ENCODE measurements around the gene ZNF592.

The ZNF592 gene

GRCh38 chr15:84852212-84852611 lies 103.8 kb downstream of the ZNF592 start:
- TF ChIP-seq CTCF (IDR thresholded peaks at IDR 0.05; ENCODE audit: borderline replicate concordance, insufficient read depth, low read depth, low read length), result no peak
- no peak overlapping the region for H3K4me3 ChIP-seq (ENCODE audit: low read depth, low read length)

- no peak for TF ChIP-seq CTCF (IDR thresholded peaks at IDR 0.05; ENCODE audit: borderline replicate concordance, insufficient read depth, low read depth, low read length)
- H3K4me3 ChIP-seq (ENCODE audit: low read depth, low read length), result no peak overlapping the region
These were observed 106.7 kb downstream of the ZNF592 start for GRCh38 chr15:84855136-84855535.

GRCh38 chr15:84855765-84856164 lies 107.4 kb downstream of the ZNF592 start:
- no peak for TF ChIP-seq CTCF (IDR thresholded peaks at IDR 0.05; ENCODE audit: borderline replicate concordance, insufficient read depth, low read depth, low read length)
- no peak overlapping the region for H3K4me3 ChIP-seq (ENCODE audit: low read depth, low read length)

Measured in GM12875 (cell line).